ENCODE data around the gene SNX13. TPM values are rescaled to one million over a fixed set of nuclear protein-coding genes. Genes with fewer than 3 reads are reported as not detected.

Gene SNX13
- total RNA-seq, 1 experiment from 2014 or later: 41.8 TPM

DNA sequence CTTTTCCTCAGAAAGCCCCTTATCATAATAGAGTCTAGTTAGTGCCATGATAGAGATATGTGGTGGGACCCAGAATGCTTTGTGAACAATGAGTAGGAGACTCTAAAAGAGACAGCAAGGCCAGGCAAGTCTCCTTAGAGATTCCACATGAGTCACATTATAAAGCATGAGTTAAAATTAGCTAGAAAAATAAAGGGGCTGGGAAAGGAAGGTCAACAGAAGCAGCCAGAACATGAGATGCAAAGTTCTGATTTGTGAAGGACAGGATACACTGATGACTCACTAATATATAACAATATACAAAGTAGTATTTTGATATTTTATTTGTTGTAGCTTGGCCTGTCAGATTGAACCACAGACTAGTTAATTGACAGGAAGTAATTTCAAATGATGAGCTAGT is 25.3 kb upstream of the SNX13 start:
- Mint-ChIP-seq H3K27me3 (ENCODE audit: insufficient read depth, unreplicated experiment) (no peaks in the 10 kb centered on the region), H3K27ac (ENCODE audit: unreplicated experiment) (no peak overlapping the region), H3K4me1 (ENCODE audit: low read depth, unreplicated experiment) (peaks cover 16% of the 10 kb centered on the region), H3K36me3 (ENCODE audit: insufficient read depth, unreplicated experiment) (no peaks in the 10 kb centered on the region), H3K4me3 (ENCODE audit: unreplicated experiment) (no peak overlapping the region), H3K9me3 (ENCODE audit: unreplicated experiment) (no peaks in the 10 kb centered on the region)
- no peaks in the 10 kb centered on the region for H3K27me3 ChIP-seq (replicated peaks; ENCODE audit: control insufficient read depth, insufficient read depth, low read length)
- ChIA-PET CTCF (no interaction called here), POLR2A (no interaction called here)
- TF ChIP-seq, protein P1, sequence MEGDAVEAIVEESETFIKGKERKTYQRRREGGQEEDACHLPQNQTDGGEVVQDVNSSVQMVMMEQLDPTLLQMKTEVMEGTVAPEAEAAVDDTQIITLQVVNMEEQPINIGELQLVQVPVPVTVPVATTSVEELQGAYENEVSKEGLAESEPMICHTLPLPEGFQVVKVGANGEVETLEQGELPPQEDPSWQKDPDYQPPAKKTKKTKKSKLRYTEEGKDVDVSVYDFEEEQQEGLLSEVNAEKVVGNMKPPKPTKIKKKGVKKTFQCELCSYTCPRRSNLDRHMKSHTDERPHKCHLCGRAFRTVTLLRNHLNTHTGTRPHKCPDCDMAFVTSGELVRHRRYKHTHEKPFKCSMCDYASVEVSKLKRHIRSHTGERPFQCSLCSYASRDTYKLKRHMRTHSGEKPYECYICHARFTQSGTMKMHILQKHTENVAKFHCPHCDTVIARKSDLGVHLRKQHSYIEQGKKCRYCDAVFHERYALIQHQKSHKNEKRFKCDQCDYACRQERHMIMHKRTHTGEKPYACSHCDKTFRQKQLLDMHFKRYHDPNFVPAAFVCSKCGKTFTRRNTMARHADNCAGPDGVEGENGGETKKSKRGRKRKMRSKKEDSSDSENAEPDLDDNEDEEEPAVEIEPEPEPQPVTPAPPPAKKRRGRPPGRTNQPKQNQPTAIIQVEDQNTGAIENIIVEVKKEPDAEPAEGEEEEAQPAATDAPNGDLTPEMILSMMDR (IDR thresholded peaks at IDR 0.05; ENCODE audit: insufficient read depth in 1 of 2, low read depth in 1 of 2, low read length in 1 of 2, severe bottlenecking in 1 of 2, unreplicated experiment in 1 of 2): no peak
- no peaks in the 10 kb centered on the region for H3K36me3 ChIP-seq (ENCODE audit: control insufficient read depth, insufficient read depth, low read length)
- DNase-seq: no peak
- intact Hi-C loops (cut with micrococcal nuclease; ENCODE audit: unreplicated experiment): loop anchor here (10.0 kb wide), 1 partner anchor 379 kb away; no protein-coding TSS in a partner anchor
- H3K4me1 ChIP-seq: peaks cover 37% of the 10 kb centered on the region
- H3K4me3 ChIP-seq (ENCODE audit: low read depth, low read length): no peak overlapping the region
- BruUV-seq (replicated peaks): no TSS peak
- H3K9me3 ChIP-seq: no peaks in the 10 kb centered on the region

DNA sequence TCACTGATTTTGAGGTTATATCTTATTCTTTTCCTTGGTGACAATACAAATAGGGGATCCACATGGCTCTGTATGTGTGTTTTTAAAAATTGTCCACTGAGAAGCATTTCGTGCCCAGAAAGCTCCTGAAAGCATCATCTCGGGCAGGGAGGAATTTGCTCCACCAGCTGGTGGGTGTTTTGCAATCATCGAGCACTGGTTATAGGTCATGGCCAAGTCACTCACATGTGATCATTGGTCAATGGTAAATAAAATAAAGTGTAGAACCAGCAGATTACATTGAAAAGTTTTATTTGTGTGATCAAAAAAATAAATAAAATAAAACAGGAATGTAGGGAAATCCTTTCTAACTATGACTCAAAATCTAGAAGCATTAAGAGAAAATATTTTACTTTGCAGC is 23.0 kb upstream of the SNX13 start:
- Mint-ChIP-seq H3K36me3 (ENCODE audit: insufficient read depth, unreplicated experiment) (no peaks in the 10 kb centered on the region), H3K4me3 (ENCODE audit: unreplicated experiment) (no peak overlapping the region), H3K27ac (ENCODE audit: unreplicated experiment) (no peak overlapping the region), H3K27me3 (ENCODE audit: insufficient read depth, unreplicated experiment) (no peaks in the 10 kb centered on the region), H3K9me3 (ENCODE audit: unreplicated experiment) (no peaks in the 10 kb centered on the region), H3K4me1 (ENCODE audit: low read depth, unreplicated experiment) (peaks cover 4% of the 10 kb centered on the region)
- POLR2A ChIA-PET: no interaction called here
- Histone ChIP-seq H3K27me3 (replicated peaks; ENCODE audit: control insufficient read depth, insufficient read depth, low read length) (no peaks in the 10 kb centered on the region), H3K4me3 (ENCODE audit: low read depth, low read length) (no peak overlapping the region), H3K4me1 (peaks cover 18% of the 10 kb centered on the region), H3K36me3 (ENCODE audit: control insufficient read depth, insufficient read depth, low read length) (no peaks in the 10 kb centered on the region), H3K9me3 (no peaks in the 10 kb centered on the region)
- no peak for DNase-seq
- no TSS peak for BruUV-seq (replicated peaks)
- CTCF ChIA-PET: no interaction called here
- intact Hi-C loops (cut with micrococcal nuclease; ENCODE audit: unreplicated experiment): loop anchor here (10.0 kb wide), 1 partner anchor 382 kb away; no protein-coding TSS in a partner anchor
- TF ChIP-seq, protein P1 (IDR thresholded peaks at IDR 0.05; ENCODE audit: insufficient read depth in 1 of 2, low read depth in 1 of 2, low read length in 1 of 2, severe bottlenecking in 1 of 2, unreplicated experiment in 1 of 2): no peak

DNA sequence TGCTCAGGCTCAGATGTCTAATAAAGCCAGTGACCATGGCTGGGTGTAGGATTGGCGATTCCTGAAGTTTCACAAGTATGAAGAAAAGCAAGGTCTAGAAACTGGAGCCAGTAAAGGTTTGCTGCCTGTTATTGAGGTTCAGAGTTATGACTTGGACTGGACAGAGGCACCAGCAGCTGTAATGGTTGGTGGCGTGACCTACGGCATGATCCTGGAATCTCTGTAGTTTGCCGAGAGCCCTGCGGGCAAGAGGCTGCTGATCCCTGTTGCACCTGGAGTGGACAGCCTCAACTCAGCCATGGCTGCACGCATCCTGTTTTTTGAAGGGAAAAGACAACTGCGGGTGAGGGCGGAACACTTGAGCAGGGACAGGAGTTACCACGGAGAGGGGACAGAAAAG is 22.4 kb upstream of the SNX13 start:
- no peak overlapping the region for H3K4me3 ChIP-seq (ENCODE audit: low read depth, low read length)
- POLR2A ChIA-PET: no interaction called here
- intact Hi-C loops (cut with micrococcal nuclease; ENCODE audit: unreplicated experiment): loop anchor here (10.0 kb wide), 1 partner anchor 382 kb away; no protein-coding TSS in a partner anchor
- Mint-ChIP-seq H3K4me3 (ENCODE audit: unreplicated experiment) (no peak overlapping the region), H3K27ac (ENCODE audit: unreplicated experiment) (no peak overlapping the region), H3K4me1 (ENCODE audit: low read depth, unreplicated experiment) (no peaks in the 10 kb centered on the region), H3K36me3 (ENCODE audit: insufficient read depth, unreplicated experiment) (no peaks in the 10 kb centered on the region), H3K27me3 (ENCODE audit: insufficient read depth, unreplicated experiment) (no peaks in the 10 kb centered on the region), H3K9me3 (ENCODE audit: unreplicated experiment) (no peaks in the 10 kb centered on the region)
- H3K4me1 ChIP-seq: peaks cover 14% of the 10 kb centered on the region
- H3K9me3 ChIP-seq: no peaks in the 10 kb centered on the region
- no peaks in the 10 kb centered on the region for H3K27me3 ChIP-seq (replicated peaks; ENCODE audit: control insufficient read depth, insufficient read depth, low read length)
- no TSS peak for BruUV-seq (replicated peaks)
- CTCF ChIA-PET: no interaction called here
- H3K36me3 ChIP-seq (ENCODE audit: control insufficient read depth, insufficient read depth, low read length): no peaks in the 10 kb centered on the region
- TF ChIP-seq, protein P1 (IDR thresholded peaks at IDR 0.05; ENCODE audit: insufficient read depth in 1 of 2, low read depth in 1 of 2, low read length in 1 of 2, severe bottlenecking in 1 of 2, unreplicated experiment in 1 of 2): no peak
- DNase-seq: no peak

Data from Caco-2 (cell line).